Neutrophil (primary cell): ENCODE measurements around the gene AGPAT4.

Experiments used
- H3K27ac ChIP-seq: fragments of 200-600 bp; sonication (generic); 2 replicates; pipeline ENCODE4 v1.5.1; 2016; ENCODE audit warnings: mild to moderate bottlenecking, moderate library complexity
- H3K27me3 ChIP-seq: fragments of 200-600 bp; sonication (generic); 2 replicates; pipeline ENCODE4 v1.6.0; 2016; ENCODE audit warnings: mild to moderate bottlenecking
- H3K36me3 ChIP-seq: fragments of 200-600 bp; sonication (generic); 2 replicates; pipeline ENCODE4 v1.5.1; 2017
- H3K4me1 ChIP-seq, 2 experiments: fragments of 200-600 bp in 1 of 2; sonication (generic) in 1 of 2; 1 replicate in 1 of 2; 2 replicates in 1 of 2; pipeline versions ENCODE4 v1.5.1 to v1.6.1; 2013 to 2016; ENCODE audit warnings: low read depth in 1 of 2, low read length in 1 of 2, mild to moderate bottlenecking in 1 of 2, moderate library complexity in 1 of 2; ENCODE audit not compliant: control insufficient read depth in 1 of 2, insufficient read depth in 1 of 2
- H3K4me3 ChIP-seq, 2 experiments: fragments of 200-600 bp in 1 of 2; sonication (generic) in 1 of 2; 1 replicate in 1 of 2; 2 replicates in 1 of 2; pipeline ENCODE4 v1.5.1; 2013 to 2016; ENCODE audit warnings: low read depth in 1 of 2, low read length in 1 of 2, mild to moderate bottlenecking in 1 of 2, moderate library complexity in 1 of 2
- H3K9me3 ChIP-seq: fragments of 200-600 bp; sonication (generic); 2 replicates; pipeline ENCODE4 v1.5.1; 2016
- TF ChIP-seq, protein P1 (sequence below): fragments of 200-600 bp; sonication (generic); IDR thresholded peaks from 2 replicates; pipeline ENCODE4 v1.5.1; 2016; ENCODE audit warnings: antibody characterized with exemption

The AGPAT4 gene

GRCh38 chr6:161204866-161205557, 68.8 kb downstream of the AGPAT4 start:
- TF ChIP-seq, protein P1, sequence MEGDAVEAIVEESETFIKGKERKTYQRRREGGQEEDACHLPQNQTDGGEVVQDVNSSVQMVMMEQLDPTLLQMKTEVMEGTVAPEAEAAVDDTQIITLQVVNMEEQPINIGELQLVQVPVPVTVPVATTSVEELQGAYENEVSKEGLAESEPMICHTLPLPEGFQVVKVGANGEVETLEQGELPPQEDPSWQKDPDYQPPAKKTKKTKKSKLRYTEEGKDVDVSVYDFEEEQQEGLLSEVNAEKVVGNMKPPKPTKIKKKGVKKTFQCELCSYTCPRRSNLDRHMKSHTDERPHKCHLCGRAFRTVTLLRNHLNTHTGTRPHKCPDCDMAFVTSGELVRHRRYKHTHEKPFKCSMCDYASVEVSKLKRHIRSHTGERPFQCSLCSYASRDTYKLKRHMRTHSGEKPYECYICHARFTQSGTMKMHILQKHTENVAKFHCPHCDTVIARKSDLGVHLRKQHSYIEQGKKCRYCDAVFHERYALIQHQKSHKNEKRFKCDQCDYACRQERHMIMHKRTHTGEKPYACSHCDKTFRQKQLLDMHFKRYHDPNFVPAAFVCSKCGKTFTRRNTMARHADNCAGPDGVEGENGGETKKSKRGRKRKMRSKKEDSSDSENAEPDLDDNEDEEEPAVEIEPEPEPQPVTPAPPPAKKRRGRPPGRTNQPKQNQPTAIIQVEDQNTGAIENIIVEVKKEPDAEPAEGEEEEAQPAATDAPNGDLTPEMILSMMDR = no peak
- no peak overlapping the region for H3K4me3 ChIP-seq
- no peak overlapping the region for H3K27ac ChIP-seq
- no peaks in the 10 kb centered on the region for H3K36me3 ChIP-seq
- peaks cover 11 to 16% of the 10 kb centered on the region in 2 experiments for H3K4me1 ChIP-seq
- H3K9me3 ChIP-seq = no peaks in the 10 kb centered on the region
- no peaks in the 10 kb centered on the region for H3K27me3 ChIP-seq

GRCh38 chr6:161200610-161201370, 73.1 kb downstream of the AGPAT4 start:
- Histone ChIP-seq H3K9me3 (no peaks in the 10 kb centered on the region), H3K4me3 (no peak overlapping the region), H3K27ac (no peak overlapping the region), H3K4me1 (peaks cover 30 to 41% of the 10 kb centered on the region in 2 experiments), H3K27me3 (no peaks in the 10 kb centered on the region), H3K36me3 (no peaks in the 10 kb centered on the region)
- TF ChIP-seq, protein P1 = no peak

- Histone ChIP-seq H3K27ac (peak overlapping the region; percentile 42), H3K4me3 (no peak overlapping the region), H3K27me3 (no peaks in the 10 kb centered on the region), H3K36me3 (no peaks in the 10 kb centered on the region), H3K4me1 (peaks cover 30 to 41% of the 10 kb centered on the region in 2 experiments), H3K9me3 (no peaks in the 10 kb centered on the region)
- TF ChIP-seq, protein P1 = no peak
These were observed 74.0 kb downstream of the AGPAT4 start for GRCh38 chr6:161199850-161200249.

DNA sequence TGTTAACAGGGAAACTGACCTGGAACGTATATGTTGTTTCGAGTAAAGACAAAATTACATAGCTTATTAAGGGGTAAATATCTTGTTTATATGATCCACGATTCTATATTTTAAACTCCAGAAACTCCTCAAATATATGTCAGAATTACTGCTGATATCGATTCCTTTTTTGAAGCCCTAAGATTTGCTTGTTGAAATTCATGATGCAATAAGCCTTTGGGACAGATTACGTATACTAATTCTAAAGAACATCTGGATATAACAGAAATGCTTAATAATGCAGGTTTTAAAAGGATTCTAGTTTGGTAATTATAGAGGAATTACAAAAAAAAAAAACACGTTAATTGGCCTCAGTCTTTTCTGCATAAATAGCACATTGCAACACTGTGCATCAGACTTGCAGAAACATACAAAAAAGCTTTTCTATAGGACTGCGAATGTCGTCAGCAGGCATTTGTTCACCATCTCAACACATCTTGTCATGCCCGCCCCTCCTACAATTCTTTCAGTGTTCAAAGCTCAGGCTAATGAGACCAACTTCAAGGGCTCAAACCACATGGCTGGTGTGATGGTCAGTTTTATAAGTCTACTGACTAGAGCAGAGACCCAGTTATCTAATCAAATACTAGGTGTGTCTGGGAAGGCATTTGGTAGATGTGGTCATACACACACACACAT, 74.9 kb downstream of the AGPAT4 start:
- no peaks in the 10 kb centered on the region for H3K36me3 ChIP-seq
- no peak overlapping the region for H3K4me3 ChIP-seq
- H3K27ac ChIP-seq = no peak overlapping the region
- peaks cover 30 to 41% of the 10 kb centered on the region in 2 experiments for H3K4me1 ChIP-seq
- H3K27me3 ChIP-seq = no peaks in the 10 kb centered on the region
- H3K9me3 ChIP-seq = no peaks in the 10 kb centered on the region
- TF ChIP-seq, protein P1 = no peak

DNA sequence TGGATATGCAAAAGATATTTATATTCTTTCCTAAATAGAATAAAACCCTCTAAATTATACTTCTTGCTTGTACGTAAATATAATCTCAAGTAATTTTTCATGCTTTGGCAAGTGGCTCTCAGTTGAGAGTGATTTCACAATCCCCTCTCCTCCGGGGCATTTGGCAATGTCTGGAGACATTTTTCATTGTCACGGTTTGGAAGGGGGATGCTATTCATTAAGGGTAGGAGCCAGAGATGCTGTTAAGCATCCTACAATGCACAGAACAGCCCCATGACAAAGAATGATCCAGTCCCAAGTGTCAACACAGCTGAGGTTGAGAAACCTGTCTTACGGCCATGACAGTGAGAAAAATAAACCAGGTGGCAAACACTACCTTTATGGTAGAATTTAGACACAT, 75.7 kb downstream of the AGPAT4 start:
- Histone ChIP-seq H3K4me3 (no peak overlapping the region), H3K4me1 (peaks cover 30 to 41% of the 10 kb centered on the region in 2 experiments), H3K27me3 (no peaks in the 10 kb centered on the region), H3K27ac (no peak overlapping the region), H3K36me3 (no peaks in the 10 kb centered on the region), H3K9me3 (no peaks in the 10 kb centered on the region)
- TF ChIP-seq, protein P1 = no peak
